ENCODE data around the gene RNF38. TPM values are rescaled to one million over a fixed set of nuclear protein-coding genes. Genes with fewer than 3 reads are reported as not detected.
A peak's percentile ranks its signal among the peaks of the same experiment; 100 is the strongest.

The RNF38 gene
- total and polyA plus RNA-seq, 4 donors, result 7.6 to 41.0 (median 25.6) TPM

GRCh38 chr9:36407122-36407723 is 7.2 kb upstream of the RNF38 start:
- no peaks in the 10 kb centered on the region for H3K9me3 ChIP-seq (ENCODE audit: control insufficient read depth in 4 of 4, insufficient read depth in 3 of 4, low read length in 3 of 4)
- DNase-seq, result peak; percentile 67 to 86 (median 74)
- H3K4me1 ChIP-seq (ENCODE audit: control insufficient read depth in 5 of 5, insufficient read depth in 5 of 5, low read length in 5 of 5), result peaks cover 0 to 5% (median 0%) of the 10 kb centered on the region in 5 donors
- H3K27me3 ChIP-seq (ENCODE audit: control insufficient read depth in 3 of 3, insufficient read depth in 3 of 3, low read length in 2 of 3), result no peaks in the 10 kb centered on the region
- H3K9ac ChIP-seq (ENCODE audit: insufficient read depth in 1 of 2, low read length in 2 of 2), result no peak overlapping the region
- peak overlapping the region in 1 of 2 donors; percentile 24 for H3K27ac ChIP-seq (ENCODE audit: low read depth in 1 of 2, low read length in 1 of 2)
- peaks cover 0 to 2% (median 0%) of the 10 kb centered on the region in 4 donors for H3K36me3 ChIP-seq (ENCODE audit: control insufficient read depth in 4 of 4, insufficient read depth in 4 of 4, low read length in 4 of 4)
- 39 to 44% methylated on average over 4 of the region's 4 CpGs for WGBS, 2 donors
- TF ChIP-seq CTCF (IDR thresholded peaks at IDR 0.05; ENCODE audit: control extremely low read depth, extremely low read depth), result peak; percentile 92
- peak; percentile 85 for ATAC-seq (ENCODE audit: insufficient read depth, low FRiP score)
- no peak overlapping the region for H3K4me3 ChIP-seq

- TF ChIP-seq CTCF (IDR thresholded peaks at IDR 0.05; ENCODE audit: control extremely low read depth, extremely low read depth), result no peak
- Histone ChIP-seq H3K27ac (ENCODE audit: low read depth in 1 of 2, low read length in 1 of 2) (no peak overlapping the region), H3K4me3 (no peak overlapping the region), H3K36me3 (ENCODE audit: control insufficient read depth in 4 of 4, insufficient read depth in 4 of 4, low read length in 4 of 4) (peaks cover 0 to 2% (median 0%) of the 10 kb centered on the region in 4 donors), H3K27me3 (ENCODE audit: control insufficient read depth in 3 of 3, insufficient read depth in 3 of 3, low read length in 2 of 3) (no peaks in the 10 kb centered on the region), H3K9ac (ENCODE audit: insufficient read depth in 1 of 2, low read length in 2 of 2) (no peak overlapping the region), H3K9me3 (ENCODE audit: control insufficient read depth in 4 of 4, insufficient read depth in 3 of 4, low read length in 3 of 4) (no peaks in the 10 kb centered on the region), H3K4me1 (ENCODE audit: control insufficient read depth in 5 of 5, insufficient read depth in 5 of 5, low read length in 5 of 5) (peaks cover 3 to 22% (median 7%) of the 10 kb centered on the region in 5 donors)
- WGBS, 2 donors, result 68 to 73% methylated on average over 3 of the region's 3 CpGs
- no peak for DNase-seq
- no peak for ATAC-seq (ENCODE audit: insufficient read depth, low FRiP score)
Observed at GRCh38 chr9:36402536-36402935, 2.5 kb upstream of the RNF38 start.

GRCh38 chr9:36401897-36402480 is 1.9 kb upstream of the RNF38 start:
- Histone ChIP-seq H3K9me3 (ENCODE audit: control insufficient read depth in 4 of 4, insufficient read depth in 3 of 4, low read length in 3 of 4) (no peaks in the 10 kb centered on the region), H3K27me3 (ENCODE audit: control insufficient read depth in 3 of 3, insufficient read depth in 3 of 3, low read length in 2 of 3) (no peaks in the 10 kb centered on the region), H3K36me3 (ENCODE audit: control insufficient read depth in 4 of 4, insufficient read depth in 4 of 4, low read length in 4 of 4) (no peaks in the 10 kb centered on the region), H3K4me3 (no peak overlapping the region), H3K4me1 (ENCODE audit: control insufficient read depth in 5 of 5, insufficient read depth in 5 of 5, low read length in 5 of 5) (peaks cover 3 to 22% (median 9%) of the 10 kb centered on the region in 5 donors), H3K9ac (ENCODE audit: insufficient read depth in 1 of 2, low read length in 2 of 2) (peak overlapping the region in 1 of 2 donors; percentile 7), H3K27ac (ENCODE audit: low read depth in 1 of 2, low read length in 1 of 2) (no peak overlapping the region)
- TF ChIP-seq CTCF (IDR thresholded peaks at IDR 0.05; ENCODE audit: control extremely low read depth, extremely low read depth), result no peak
- ATAC-seq (ENCODE audit: insufficient read depth, low FRiP score) (no peak), DNase-seq (no peak)
- 82 to 85% methylated on average over 3 of the region's 3 CpGs for WGBS, 2 donors

Measured in lung (tissue), 12 donors.